AG04450 (cell line): ENCODE data around the gene VPS13D. TPM values are rescaled to one million over a fixed set of nuclear protein-coding genes. Genes with fewer than 3 reads are reported as not detected.
A peak's percentile ranks its signal among the peaks of the same experiment; 100 is the strongest.

Source experiments
- CTCF ChIA-PET: fragments of 300-600, 350-600 bp; formaldehyde crosslinking; extraction: SDS; loops from one replicate; lab custom pipeline; 2022; ENCODE audit warnings: antibody characterized with exemption, inconsistent platforms; lab: Charles Lee
- POLR2A ChIA-PET: fragments of 350-600 bp; formaldehyde crosslinking; extraction: SDS; loops from one replicate; lab custom pipeline; 2021; ENCODE audit warnings: antibody characterized with exemption, inconsistent platforms; lab: Yijun Ruan, JAX
- DNase-seq: peaks from one replicate; pipeline ENCODE4 v3.0.0-alpha.2; 2011; ENCODE audit warnings: low read depth, low spot score
- H3K27ac ChIP-seq: one replicate; pipeline ENCODE4 v1.5.1; 2012; ENCODE audit warnings: low read depth, low read length, control low read depth
- H3K27me3 ChIP-seq: one replicate; pipeline ENCODE4 v1.6.0; 2012; ENCODE audit warnings: low read length; ENCODE audit not compliant: control insufficient read depth, insufficient read depth
- H3K4me3 ChIP-seq: 2 replicates; pipeline ENCODE4 v1.5.1; 2011; ENCODE audit warnings: mild to moderate bottlenecking, low read depth, low read length, control low read depth
- H3K9me3 ChIP-seq: 2 replicates; pipeline ENCODE4 v1.5.1; 2012; ENCODE audit warnings: low read length; ENCODE audit not compliant: control insufficient read depth, insufficient read depth
- polyA plus RNA-seq: library from polyadenylated mRNA; depleted of rRNA; stranded (reverse); fragments of >200 nt; gene quantifications from 2 replicates; pipeline ENCODE4 v1.2.3, GENCODE V29; 2011
- TF ChIP-seq, protein P1 (sequence below): IDR thresholded peaks from 2 replicates; pipeline ENCODE4 v1.5.1; 2011; ENCODE audit warnings: low read depth, low read length, control low read depth, inconsistent platforms

The VPS13D gene
- polyA plus RNA-seq, 1 experiment, result 18.3 TPM

DNA sequence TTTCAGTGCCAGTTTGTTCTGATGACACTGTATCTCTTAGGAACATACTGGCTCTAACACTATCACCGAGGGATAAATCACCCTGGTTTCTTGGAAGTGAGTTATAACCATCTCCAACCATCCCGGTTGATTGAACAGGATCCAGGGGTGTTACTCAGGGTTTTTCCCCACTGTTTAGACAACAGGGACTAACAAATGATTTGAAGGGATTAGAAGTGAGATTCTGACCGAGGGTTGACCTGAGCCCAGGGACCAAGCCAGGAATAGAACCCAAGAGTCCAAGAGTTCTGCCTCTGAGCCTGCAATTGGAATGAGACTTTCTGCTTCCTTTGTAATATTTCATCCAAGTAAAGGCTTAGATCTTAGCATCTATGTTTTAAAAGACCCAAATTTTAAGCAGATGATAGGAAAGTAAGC is 234.2 kb downstream of the VPS13D start:
- Histone ChIP-seq H3K27me3 (no peaks in the 10 kb centered on the region), H3K27ac (peak overlapping the region; percentile 65), H3K4me3 (no peak overlapping the region), H3K9me3 (no peaks in the 10 kb centered on the region; the same call in 1 of the 2 replicates)
- TF ChIP-seq, protein P1, sequence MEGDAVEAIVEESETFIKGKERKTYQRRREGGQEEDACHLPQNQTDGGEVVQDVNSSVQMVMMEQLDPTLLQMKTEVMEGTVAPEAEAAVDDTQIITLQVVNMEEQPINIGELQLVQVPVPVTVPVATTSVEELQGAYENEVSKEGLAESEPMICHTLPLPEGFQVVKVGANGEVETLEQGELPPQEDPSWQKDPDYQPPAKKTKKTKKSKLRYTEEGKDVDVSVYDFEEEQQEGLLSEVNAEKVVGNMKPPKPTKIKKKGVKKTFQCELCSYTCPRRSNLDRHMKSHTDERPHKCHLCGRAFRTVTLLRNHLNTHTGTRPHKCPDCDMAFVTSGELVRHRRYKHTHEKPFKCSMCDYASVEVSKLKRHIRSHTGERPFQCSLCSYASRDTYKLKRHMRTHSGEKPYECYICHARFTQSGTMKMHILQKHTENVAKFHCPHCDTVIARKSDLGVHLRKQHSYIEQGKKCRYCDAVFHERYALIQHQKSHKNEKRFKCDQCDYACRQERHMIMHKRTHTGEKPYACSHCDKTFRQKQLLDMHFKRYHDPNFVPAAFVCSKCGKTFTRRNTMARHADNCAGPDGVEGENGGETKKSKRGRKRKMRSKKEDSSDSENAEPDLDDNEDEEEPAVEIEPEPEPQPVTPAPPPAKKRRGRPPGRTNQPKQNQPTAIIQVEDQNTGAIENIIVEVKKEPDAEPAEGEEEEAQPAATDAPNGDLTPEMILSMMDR, result no peak
- ChIA-PET POLR2A (interaction anchor here (0.6 kb wide), 1 partner anchor 661 kb away, joined by 3 read pairs; no protein-coding TSS in a partner anchor), CTCF (interaction anchor here (1.7 kb wide), 1 partner anchor 195 kb away, joined by 5 read pairs; no protein-coding TSS in a partner anchor)
- no peak for DNase-seq

DNA sequence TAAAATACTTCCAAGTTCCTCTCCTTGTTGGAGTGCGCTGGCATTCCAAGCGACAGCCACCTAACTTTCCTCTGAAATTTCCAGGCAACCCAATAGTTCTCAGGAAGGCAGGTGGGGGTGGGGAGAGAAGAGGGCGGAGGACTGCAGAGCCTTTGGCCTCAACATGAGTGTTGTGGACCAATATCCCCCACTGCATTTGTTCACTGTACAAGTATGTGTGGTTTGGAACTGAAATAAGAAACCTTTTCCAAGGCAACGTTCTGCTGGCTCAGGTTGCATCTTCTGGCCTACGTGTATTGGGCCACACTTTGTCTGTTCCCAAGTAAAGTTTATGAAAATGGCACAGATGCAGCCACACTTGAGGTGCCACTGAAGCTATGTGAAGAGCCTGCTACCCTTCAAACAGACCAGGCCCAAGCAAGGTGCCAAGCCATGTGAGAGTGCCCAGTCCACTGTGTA is 234.8 kb downstream of the VPS13D start:
- no peak overlapping the region for H3K4me3 ChIP-seq
- no peaks in the 10 kb centered on the region for H3K27me3 ChIP-seq
- peak overlapping the region; percentile 84 for H3K27ac ChIP-seq
- DNase-seq, result peak; percentile 91
- TF ChIP-seq, protein P1, result no peak
- ChIA-PET CTCF (no interaction called here), POLR2A (interaction anchor here (0.6 kb wide), 2 partner anchors 66 to 104 kb away, joined by 3 to 6 read pairs; no protein-coding TSS in a partner anchor)
- H3K9me3 ChIP-seq, result no peaks in the 10 kb centered on the region; the same call in 1 of the 2 replicates

DNA sequence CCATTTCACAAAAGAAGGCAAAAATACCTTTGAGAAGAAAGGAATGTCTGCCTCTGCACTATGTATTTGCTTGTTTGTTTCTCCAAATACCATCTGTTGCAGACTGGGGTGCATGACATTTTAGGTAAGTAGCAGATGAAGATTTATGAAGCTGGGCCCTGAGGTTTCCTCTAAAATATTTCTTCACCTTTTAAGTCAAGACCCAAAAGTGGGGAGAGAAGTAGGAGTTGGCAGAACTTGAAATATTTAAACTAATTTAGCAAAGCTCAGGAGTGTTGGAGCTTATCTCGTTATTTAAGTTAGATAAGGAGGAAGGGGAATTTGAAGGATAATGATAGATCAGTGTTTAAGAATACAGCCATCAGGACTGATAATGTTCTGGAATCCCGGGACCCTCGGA is 235.3 kb downstream of the VPS13D start:
- POLR2A ChIA-PET, result interaction anchor here (0.6 to 0.7 kb wide), 3 partner anchors 13 to 105 kb away, joined by 3 to 6 read pairs (median 3); no protein-coding TSS in a partner anchor
- TF ChIP-seq, protein P1, result no peak
- no peaks in the 10 kb centered on the region for H3K27me3 ChIP-seq

DNA sequence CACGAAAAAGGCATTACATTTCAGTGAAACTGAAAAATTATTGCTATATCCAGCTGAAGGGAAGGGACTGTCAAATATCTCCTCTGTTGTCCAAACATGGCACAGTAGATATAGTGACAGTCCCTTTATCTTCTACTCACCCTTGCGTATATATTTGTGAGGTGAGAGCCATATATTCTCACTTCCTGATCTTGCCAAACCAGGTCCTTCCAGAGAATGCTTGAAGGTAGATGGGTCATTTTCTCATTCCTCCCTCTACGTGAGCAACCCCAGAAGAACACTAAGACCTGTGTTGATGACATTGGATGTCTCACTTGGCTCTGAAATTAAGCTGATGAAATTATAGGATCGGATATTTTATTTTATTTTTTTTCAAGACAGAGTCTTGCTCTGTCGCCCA is 237.0 kb downstream of the VPS13D start:
- Histone ChIP-seq H3K27me3 (no peaks in the 10 kb centered on the region), H3K9me3 (no peaks in the 10 kb centered on the region; the same call in 1 of the 2 replicates)
- CTCF ChIA-PET, result no interaction called here

More for the DNA sequence above, 235.3 kb downstream of the VPS13D start:
- CTCF ChIA-PET, result no interaction called here
- DNase-seq, result no peak
- Histone ChIP-seq H3K9me3 (no peaks in the 10 kb centered on the region; the same call in 1 of the 2 replicates), H3K4me3 (no peak overlapping the region), H3K27ac (peak overlapping the region; percentile 84)

More for the DNA sequence above, 237.0 kb downstream of the VPS13D start:
- Histone ChIP-seq H3K4me3 (no peak overlapping the region), H3K27ac (no peak overlapping the region)
- TF ChIP-seq, protein P1, result no peak
- DNase-seq, result no peak
- POLR2A ChIA-PET, result no interaction called here
